Ovary (tissue), 3 donors: ENCODE measurements around the gene LYRM1.

Experiments
- CTCF ChIP-seq, 3 donors: fragments of 450-650 bp in 2 of 3; fragments of 200-600 bp in 1 of 3; IDR thresholded peaks; one replicate each; pipeline versions ENCODE4 v1.5.1 to v1.8.0; 2016 to 2022; ENCODE audit warnings: antibody characterized with exemption in 3 of 3, mild to moderate bottlenecking in 1 of 3
- EP300 ChIP-seq: sonication (generic); formaldehyde crosslinking; IDR thresholded peaks from one replicate; pipeline ENCODE4 v1.6.1; 2017; ENCODE audit warnings: antibody characterized with exemption
- POLR2A ChIP-seq: fragments of 450-650 bp; IDR thresholded peaks from one replicate; pipeline ENCODE4 v1.6.1; 2017; ENCODE audit warnings: antibody characterized with exemption, mild to moderate bottlenecking, moderate library complexity
- donor health status: DM: no; HTN: no; CAD: no.

- TF ChIP-seq CTCF (IDR thresholded peaks at IDR 0.05) (no peak), POLR2A (no peak), EP300 (no peak)
These were observed 21.9 kb upstream of the LYRM1 start for GRCh38 chr16:20878682-20879147.
